Measurements from ENCODE around the gene BARHL2. TPM values are rescaled to one million over a fixed set of nuclear protein-coding genes. Genes with fewer than 3 reads are reported as not detected.

The BARHL2 gene
- polyA plus RNA-seq, 1 donor (not counting 4 experiments of a cell fraction or from before 2014, with no cell fraction given) = not detected

- dilution Hi-C loops (cut with MboI; ENCODE audit: extremely low pct_ligation_motif_present, low sequenced_read_pairs) = no loop called here
- no peaks in the 10 kb centered on the region for H3K4me1 ChIP-seq (ENCODE audit: control insufficient read depth, extremely low read depth, insufficient read depth, low read length)
- DNase-seq (ENCODE audit: low read depth, low spot score) = no peak
- H3K27me3 ChIP-seq (ENCODE audit: control insufficient read depth, extremely low read depth, insufficient read depth, low read length) = peaks cover 90% of the 10 kb centered on the region
- no peaks in the 10 kb centered on the region for H4K20me1 ChIP-seq (ENCODE audit: control insufficient read depth, extremely low read depth, insufficient read depth, low read length)
- H3K36me3 ChIP-seq (ENCODE audit: control insufficient read depth in 2 of 2, extremely low read depth in 1 of 2, insufficient read depth in 2 of 2, low read length in 2 of 2) = no peaks in the 10 kb centered on the region
- no peaks in the 10 kb centered on the region for H3K9me1 ChIP-seq (ENCODE audit: control insufficient read depth, extremely low read depth, insufficient read depth, low read length)
- no peak overlapping the region for H3K27ac ChIP-seq (ENCODE audit: control insufficient read depth, insufficient read depth, low read length)
- H3K79me2 ChIP-seq (ENCODE audit: control insufficient read depth, insufficient read depth, low read length) = no peaks in the 10 kb centered on the region
- H3K4me2 ChIP-seq (ENCODE audit: control insufficient read depth, extremely low read depth, insufficient read depth, low read depth, low read length) = peak overlapping the region; percentile 5
- no peak for TF ChIP-seq CTCF (optimal IDR thresholded peaks at IDR 0.05 in 1 of 3, IDR thresholded peaks at IDR 0.05 in 1 of 3, conservative IDR thresholded peaks at IDR 0.05 in 1 of 3; ENCODE audit: extremely low read depth in 1 of 3, insufficient read depth in 2 of 3, low read length in 3 of 3)
- TF ChIP-seq EZH2 (IDR thresholded peaks at IDR 0.05; ENCODE audit: low read length) = peak; percentile 96
- FAIRE-seq = no peak
- peaks cover 7% of the 10 kb centered on the region for H3K9me3 ChIP-seq (ENCODE audit: control insufficient read depth, low read depth, low read length)
- no peak overlapping the region for H3K4me3 ChIP-seq (ENCODE audit: control insufficient read depth in 2 of 3, extremely low read depth in 1 of 3, insufficient read depth in 2 of 3, low read depth in 1 of 3, low read length in 3 of 3)
- no peak overlapping the region for H2AFZ ChIP-seq (ENCODE audit: control insufficient read depth, low read length)
- H3K9ac ChIP-seq (ENCODE audit: control insufficient read depth, extremely low read depth, insufficient read depth, low read length) = no peak overlapping the region
Observed at GRCh38 chr1:90718411-90719329, 1.6 kb upstream of the BARHL2 start.

- DNase-seq (ENCODE audit: low read depth, low spot score) = no peak
- TF ChIP-seq CTCF (optimal IDR thresholded peaks at IDR 0.05 in 1 of 3, IDR thresholded peaks at IDR 0.05 in 1 of 3, conservative IDR thresholded peaks at IDR 0.05 in 1 of 3; ENCODE audit: extremely low read depth in 1 of 3, insufficient read depth in 2 of 3, low read length in 3 of 3) = no peak
- no peak for TF ChIP-seq EZH2 (IDR thresholded peaks at IDR 0.05; ENCODE audit: low read length)
- H3K4me2 ChIP-seq (ENCODE audit: control insufficient read depth, extremely low read depth, insufficient read depth, low read depth, low read length) = peak overlapping the region; percentile 5
- H3K27me3 ChIP-seq (ENCODE audit: control insufficient read depth, extremely low read depth, insufficient read depth, low read length) = peaks cover 90% of the 10 kb centered on the region
- FAIRE-seq = no peak
- no peaks in the 10 kb centered on the region for H3K4me1 ChIP-seq (ENCODE audit: control insufficient read depth, extremely low read depth, insufficient read depth, low read length)
- no peak overlapping the region for H3K4me3 ChIP-seq (ENCODE audit: control insufficient read depth in 2 of 3, extremely low read depth in 1 of 3, insufficient read depth in 2 of 3, low read depth in 1 of 3, low read length in 3 of 3)
- dilution Hi-C loops (cut with MboI; ENCODE audit: extremely low pct_ligation_motif_present, low sequenced_read_pairs) = no loop called here
- no peaks in the 10 kb centered on the region for H3K36me3 ChIP-seq (ENCODE audit: control insufficient read depth in 2 of 2, extremely low read depth in 1 of 2, insufficient read depth in 2 of 2, low read length in 2 of 2)
- no peaks in the 10 kb centered on the region for H3K9me1 ChIP-seq (ENCODE audit: control insufficient read depth, extremely low read depth, insufficient read depth, low read length)
- H3K9ac ChIP-seq (ENCODE audit: control insufficient read depth, extremely low read depth, insufficient read depth, low read length) = no peak overlapping the region
- no peak overlapping the region for H2AFZ ChIP-seq (ENCODE audit: control insufficient read depth, low read length)
- no peaks in the 10 kb centered on the region for H4K20me1 ChIP-seq (ENCODE audit: control insufficient read depth, extremely low read depth, insufficient read depth, low read length)
- peaks cover 7% of the 10 kb centered on the region for H3K9me3 ChIP-seq (ENCODE audit: control insufficient read depth, low read depth, low read length)
- H3K27ac ChIP-seq (ENCODE audit: control insufficient read depth, insufficient read depth, low read length) = no peak overlapping the region
- no peaks in the 10 kb centered on the region for H3K79me2 ChIP-seq (ENCODE audit: control insufficient read depth, insufficient read depth, low read length)
Observed at GRCh38 chr1:90717665-90718410, 736 bp upstream of the BARHL2 start.

All from keratinocyte (primary cell).